Measurements from ENCODE around the gene FHIT. TPM values are rescaled to one million over a fixed set of nuclear protein-coding genes. Genes with fewer than 3 reads are reported as not detected.
A peak's percentile ranks its signal among the peaks of the same experiment; 100 is the strongest.
"Not testable (repeated sequence)": the region's sequence is repeated elsewhere in the genome, so short reads cannot be mapped to it uniquely, and the experiment has no call there.

Gene FHIT
- total and polyA plus RNA-seq, 4 donors = 2.6 to 21.3 (median 8.7) TPM

GRCh38 chr3:59803268-59803667, 1448.0 kb downstream of the FHIT start:
- no peak for TF ChIP-seq CTCF (IDR thresholded peaks at IDR 0.05; ENCODE audit: control extremely low read depth, extremely low read depth)
- DNase-seq (no peak), ATAC-seq (ENCODE audit: insufficient read depth, low FRiP score) (no peak)
- H3K36me3 ChIP-seq (ENCODE audit: control insufficient read depth in 4 of 4, insufficient read depth in 4 of 4, low read length in 4 of 4) = no peaks in the 10 kb centered on the region
- no peaks in the 10 kb centered on the region for H3K9me3 ChIP-seq (ENCODE audit: control insufficient read depth in 4 of 4, insufficient read depth in 3 of 4, low read length in 3 of 4)
- H3K27me3 ChIP-seq (ENCODE audit: control insufficient read depth in 3 of 3, insufficient read depth in 3 of 3, low read length in 2 of 3) = no peaks in the 10 kb centered on the region
- no peak overlapping the region for H3K9ac ChIP-seq (ENCODE audit: insufficient read depth in 1 of 2, low read length in 2 of 2)
- H3K4me1 ChIP-seq (ENCODE audit: control insufficient read depth in 5 of 5, insufficient read depth in 5 of 5, low read length in 5 of 5) = peaks cover 0 to 10% (median 0%) of the 10 kb centered on the region in 5 donors
- H3K27ac ChIP-seq (ENCODE audit: low read depth in 1 of 2, low read length in 1 of 2) = no peak overlapping the region
- 92 to 96% methylated on average over 11 of the region's 11 CpGs for WGBS, 2 donors
- H3K4me3 ChIP-seq = no peak overlapping the region

GRCh38 chr3:59802453-59802852, 1448.8 kb downstream of the FHIT start:
- not testable (repeated sequence) for H3K4me1 ChIP-seq (ENCODE audit: control insufficient read depth in 5 of 5, insufficient read depth in 5 of 5, low read length in 5 of 5); ATAC-seq (ENCODE audit: insufficient read depth, low FRiP score); H3K4me3 ChIP-seq; H3K36me3 ChIP-seq (ENCODE audit: control insufficient read depth in 4 of 4, insufficient read depth in 4 of 4, low read length in 4 of 4); DNase-seq; H3K27ac ChIP-seq (ENCODE audit: low read depth in 1 of 2, low read length in 1 of 2); H3K9ac ChIP-seq (ENCODE audit: insufficient read depth in 1 of 2, low read length in 2 of 2); H3K27me3 ChIP-seq (ENCODE audit: control insufficient read depth in 3 of 3, insufficient read depth in 3 of 3, low read length in 2 of 3); H3K9me3 ChIP-seq (ENCODE audit: control insufficient read depth in 4 of 4, insufficient read depth in 3 of 4, low read length in 3 of 4)
- 95 to 97% methylated on average over 5 of the region's 5 CpGs for WGBS, 2 donors

- Histone ChIP-seq H3K9ac (ENCODE audit: insufficient read depth in 1 of 2, low read length in 2 of 2) (no peak overlapping the region), H3K9me3 (ENCODE audit: control insufficient read depth in 4 of 4, insufficient read depth in 3 of 4, low read length in 3 of 4) (no peaks in the 10 kb centered on the region), H3K36me3 (ENCODE audit: control insufficient read depth in 4 of 4, insufficient read depth in 4 of 4, low read length in 4 of 4) (no peaks in the 10 kb centered on the region), H3K27ac (ENCODE audit: low read depth in 1 of 2, low read length in 1 of 2) (no peak overlapping the region), H3K4me1 (ENCODE audit: control insufficient read depth in 5 of 5, insufficient read depth in 5 of 5, low read length in 5 of 5) (peaks cover 0 to 10% (median 0%) of the 10 kb centered on the region in 5 donors), H3K27me3 (ENCODE audit: control insufficient read depth in 3 of 3, insufficient read depth in 3 of 3, low read length in 2 of 3) (no peaks in the 10 kb centered on the region), H3K4me3 (no peak overlapping the region)
- no peak for TF ChIP-seq CTCF (IDR thresholded peaks at IDR 0.05; ENCODE audit: control extremely low read depth, extremely low read depth)
- ATAC-seq (ENCODE audit: insufficient read depth, low FRiP score) (no peak), DNase-seq (peak in 1 of 3 donors; percentile 34)
- WGBS, 2 donors = 96% methylated on average over 2 of the region's 2 CpGs
Observed at GRCh38 chr3:59802045-59802444, 1449.2 kb downstream of the FHIT start.

- no peaks in the 10 kb centered on the region for H3K27me3 ChIP-seq (ENCODE audit: control insufficient read depth in 3 of 3, insufficient read depth in 3 of 3, low read length in 2 of 3)
- H3K27ac ChIP-seq (ENCODE audit: low read depth in 1 of 2, low read length in 1 of 2) = no peak overlapping the region
- H3K4me3 ChIP-seq = no peak overlapping the region
- ATAC-seq (ENCODE audit: insufficient read depth, low FRiP score) (no peak), DNase-seq (no peak)
- H3K9ac ChIP-seq (ENCODE audit: insufficient read depth in 1 of 2, low read length in 2 of 2) = no peak overlapping the region
- no peak for TF ChIP-seq CTCF (IDR thresholded peaks at IDR 0.05; ENCODE audit: control extremely low read depth, extremely low read depth)
- H3K36me3 ChIP-seq (ENCODE audit: control insufficient read depth in 4 of 4, insufficient read depth in 4 of 4, low read length in 4 of 4) = no peaks in the 10 kb centered on the region
- no peaks in the 10 kb centered on the region for H3K9me3 ChIP-seq (ENCODE audit: control insufficient read depth in 4 of 4, insufficient read depth in 3 of 4, low read length in 3 of 4)
- 54 to 58% methylated on average over 2 of the region's 2 CpGs for WGBS, 2 donors
- H3K4me1 ChIP-seq (ENCODE audit: control insufficient read depth in 5 of 5, insufficient read depth in 5 of 5, low read length in 5 of 5) = peaks cover 0 to 10% (median 0%) of the 10 kb centered on the region in 5 donors
Observed at GRCh38 chr3:59800481-59800880, 1450.8 kb downstream of the FHIT start.

Data from lung (tissue), 12 donors.